ENCODE data around the gene LHFPL6.

The LHFPL6 gene

GRCh38 chr13:39370048-39370447 is 232.9 kb downstream of the LHFPL6 start:
- no peak for TF ChIP-seq CTCF (IDR thresholded peaks at IDR 0.05)
- Mint-ChIP-seq H3K27me3 (ENCODE audit: low read depth, poor library complexity) (no peaks in the 10 kb centered on the region), H3K9me3 (peaks cover 7% of the 10 kb centered on the region), H3K4me1 (peaks cover 54% of the 10 kb centered on the region), H3K4me3 (no peak overlapping the region), H3K36me3 (ENCODE audit: low read depth) (no peaks in the 10 kb centered on the region), H3K27ac (peak overlapping the region; percentile 25)
- DNase-seq = no peak

- TF ChIP-seq CTCF (IDR thresholded peaks at IDR 0.05) = no peak
- Mint-ChIP-seq H3K27me3 (ENCODE audit: low read depth, poor library complexity) (no peaks in the 10 kb centered on the region), H3K4me3 (no peak overlapping the region), H3K9me3 (peaks cover 7% of the 10 kb centered on the region), H3K4me1 (peaks cover 62% of the 10 kb centered on the region), H3K27ac (peak overlapping the region; percentile 25), H3K36me3 (ENCODE audit: low read depth) (no peaks in the 10 kb centered on the region)
- DNase-seq = no peak
These were observed 233.7 kb downstream of the LHFPL6 start for GRCh38 chr13:39369161-39369890.

GRCh38 chr13:39365879-39366278 is 237.1 kb downstream of the LHFPL6 start:
- Mint-ChIP-seq H3K4me1 (peaks cover 50% of the 10 kb centered on the region), H3K27me3 (ENCODE audit: low read depth, poor library complexity) (peaks cover 4% of the 10 kb centered on the region), H3K9me3 (peaks cover 7% of the 10 kb centered on the region), H3K4me3 (no peak overlapping the region), H3K27ac (no peak overlapping the region), H3K36me3 (ENCODE audit: low read depth) (no peaks in the 10 kb centered on the region)
- no peak for TF ChIP-seq CTCF (IDR thresholded peaks at IDR 0.05)
- DNase-seq = no peak

GRCh38 chr13:39364947-39365468 is 238.0 kb downstream of the LHFPL6 start:
- TF ChIP-seq CTCF (IDR thresholded peaks at IDR 0.05) = peak; percentile 14
- peak overlapping the region; percentile 82 for H3K27ac Mint-ChIP-seq
- peaks cover 42% of the 10 kb centered on the region for H3K4me1 Mint-ChIP-seq
- peaks cover 4% of the 10 kb centered on the region for H3K27me3 Mint-ChIP-seq (ENCODE audit: low read depth, poor library complexity)
- no peaks in the 10 kb centered on the region for H3K36me3 Mint-ChIP-seq (ENCODE audit: low read depth)
- DNase-seq = peak; percentile 26
- H3K9me3 Mint-ChIP-seq = peaks cover 7% of the 10 kb centered on the region
- H3K4me3 Mint-ChIP-seq = peak overlapping the region; percentile 50

GRCh38 chr13:39363382-39363772 is 239.6 kb downstream of the LHFPL6 start:
- Mint-ChIP-seq H3K27me3 (ENCODE audit: low read depth, poor library complexity) (peaks cover 4% of the 10 kb centered on the region), H3K27ac (no peak overlapping the region), H3K36me3 (ENCODE audit: low read depth) (peaks cover 3% of the 10 kb centered on the region), H3K4me3 (no peak overlapping the region), H3K9me3 (peaks cover 21% of the 10 kb centered on the region), H3K4me1 (peaks cover 33% of the 10 kb centered on the region)
- no peak for TF ChIP-seq CTCF (IDR thresholded peaks at IDR 0.05)
- no peak for DNase-seq
